IMR-90 (cell line): ENCODE data around the gene DCUN1D4. TPM values are rescaled to one million over a fixed set of nuclear protein-coding genes. Genes with fewer than 3 reads are reported as not detected.
A peak's percentile ranks its signal among the peaks of the same experiment; 100 is the strongest.

ENCODE experiments used
- ATAC-seq: fragments of 200-7000 bp; cut with Tn5 transposase; 2 replicates; pipeline ENCODE4 v1.9.1; 2020; ENCODE audit warnings: low read depth, mild to moderate bottlenecking, moderate library complexity
- BruUV-seq: library from RNA; stranded (reverse); fragments of 400-500 nt; replicated peaks from 2 replicates; lab custom pipeline; 2021; lab: Mats Ljungman, UMichigan
- CTCF ChIA-PET: fragments of 300-600 bp; formaldehyde crosslinking; extraction: SDS; loops from one replicate; lab custom pipeline; 2021; ENCODE audit warnings: antibody characterized with exemption; lab: Yijun Ruan, JAX
- POLR2A ChIA-PET: fragments of 300-600 bp; sonication (Branson Sonifier 250); formaldehyde crosslinking; loops from one replicate; lab custom pipeline; 2022; ENCODE audit warnings: antibody characterized with exemption; ENCODE audit not compliant: unreplicated experiment; lab: Charles Lee
- DNase-seq: peaks from one replicate; pipeline ENCODE4 v3.0.0; 2013
- H2AFZ ChIP-seq: replicated peaks from 2 replicates; pipeline ENCODE3; 2013; ENCODE audit warnings: low read length, mild to moderate bottlenecking; ENCODE audit not compliant: poor library complexity
- H2AK5ac ChIP-seq: 2 replicates; pipeline ENCODE4 v1.6.1; 2013; ENCODE audit warnings: low read depth, low read length, inconsistent platforms
- H2AK9ac ChIP-seq: replicated peaks from 2 replicates; pipeline ENCODE3; 2013; ENCODE audit warnings: mild to moderate bottlenecking, low read depth, low read length, moderate library complexity; ENCODE audit not compliant: poor library complexity
- H2BK120ac ChIP-seq: 2 replicates; pipeline ENCODE4 v1.6.1; 2013; ENCODE audit warnings: low read depth, low read length, inconsistent platforms
- H2BK15ac ChIP-seq: 3 replicates; pipeline ENCODE4 v1.6.1; 2013; ENCODE audit warnings: low read depth, low read length, inconsistent platforms
- H2BK20ac ChIP-seq: 2 replicates; pipeline ENCODE4 v1.6.1; 2013; ENCODE audit warnings: low read depth, mild to moderate bottlenecking, inconsistent platforms, low read length, moderate library complexity
- H2BK5ac ChIP-seq: 2 replicates; pipeline ENCODE4 v1.6.1; 2013; ENCODE audit warnings: mild to moderate bottlenecking, low read depth, low read length, inconsistent platforms; ENCODE audit not compliant: poor library complexity, severe bottlenecking
- H3K14ac ChIP-seq: replicated peaks from 2 replicates; pipeline ENCODE4 v1.6.1; 2013; ENCODE audit warnings: low read depth, low read length, inconsistent platforms
- H3K18ac ChIP-seq: 2 replicates; pipeline ENCODE4 v1.6.1; 2013; ENCODE audit warnings: low read depth, low read length, control low read depth
- H3K23ac ChIP-seq: 2 replicates; pipeline ENCODE4 v1.6.1; 2013; ENCODE audit warnings: low read depth, low read length, inconsistent platforms
- H3K27ac ChIP-seq: 2 replicates; pipeline ENCODE4 v1.5.1; 2013; ENCODE audit warnings: mild to moderate bottlenecking, control low read depth, low read length; ENCODE audit not compliant: insufficient read depth
- H3K27me3 ChIP-seq: 2 replicates; pipeline ENCODE4 v1.6.1; 2013; ENCODE audit warnings: low read length; ENCODE audit not compliant: control insufficient read depth, insufficient read depth
- H3K36me3 ChIP-seq: 2 replicates; pipeline ENCODE4 v1.6.1; 2013; ENCODE audit warnings: low read length, mixed read lengths; ENCODE audit not compliant: control insufficient read depth, insufficient read depth
- H3K4ac ChIP-seq: 2 replicates; pipeline ENCODE4 v1.6.1; 2013; ENCODE audit warnings: low read depth, low read length, inconsistent platforms
- H3K4me1 ChIP-seq: 2 replicates; pipeline ENCODE4 v1.6.1; 2013; ENCODE audit warnings: low read length, mixed read lengths; ENCODE audit not compliant: control insufficient read depth, insufficient read depth
- H3K4me2 ChIP-seq: 2 replicates; pipeline ENCODE4 v1.6.1; 2013; ENCODE audit warnings: low read depth, mild to moderate bottlenecking, control low read depth, low read length, moderate library complexity
- H3K4me3 ChIP-seq: 2 replicates; pipeline ENCODE4 v1.5.1; 2013; ENCODE audit warnings: low read depth, mild to moderate bottlenecking, control low read depth, low read length, moderate library complexity; ENCODE audit not compliant: insufficient read depth
- H3K56ac ChIP-seq: 2 replicates; pipeline ENCODE4 v1.6.1; 2013; ENCODE audit warnings: low read length, inconsistent platforms; ENCODE audit not compliant: insufficient read depth; ENCODE audit errors: extremely low read depth
- H3K79me1 ChIP-seq, 2 experiments: 2 replicates each; pipeline ENCODE4 v1.6.1; 2013; ENCODE audit warnings: low read length in 2 of 2, inconsistent platforms in 1 of 2, low read depth in 1 of 2
- H3K9ac ChIP-seq: 2 replicates; pipeline ENCODE4 v1.6.1; 2013; ENCODE audit warnings: low read depth, low read length, control low read depth
- H3K9me1 ChIP-seq: 2 replicates; pipeline ENCODE4 v1.6.1; 2013; ENCODE audit warnings: low read length, inconsistent platforms; ENCODE audit not compliant: insufficient read depth
- H3K9me3 ChIP-seq: 2 replicates; pipeline ENCODE4 v1.6.1; 2013; ENCODE audit warnings: low read length; ENCODE audit not compliant: control insufficient read depth, insufficient read depth
- H4K20me1 ChIP-seq: 2 replicates; pipeline ENCODE4 v1.6.1; 2013; ENCODE audit warnings: low read length, inconsistent platforms; ENCODE audit not compliant: insufficient read depth
- H4K5ac ChIP-seq: 2 replicates; pipeline ENCODE4 v1.6.1; 2013; ENCODE audit warnings: mild to moderate bottlenecking, low read depth, low read length, control low read depth
- H4K8ac ChIP-seq, 2 experiments: 2 replicates each; pipeline ENCODE4 v1.6.1; 2013; ENCODE audit warnings: low read depth in 2 of 2, low read length in 2 of 2, control low read depth in 1 of 2, inconsistent platforms in 1 of 2
- H4K91ac ChIP-seq: 2 replicates; pipeline ENCODE4 v1.6.1; 2013; ENCODE audit warnings: low read depth, low read length, inconsistent platforms; ENCODE audit not compliant: insufficient read depth
- RAD21 ChIP-seq: IDR thresholded peaks from 2 replicates; pipeline ENCODE4 v1.6.1; 2012; ENCODE audit warnings: low read length, improper control_type of control experiment
- SMC3 ChIP-seq: fragments of 150-350 bp; IDR thresholded peaks from 2 replicates; pipeline ENCODE4 v1.6.1; 2016; ENCODE audit warnings: low read depth, mild to moderate bottlenecking, antibody characterized with exemption, low read length, moderate library complexity
- WGBS, 2 experiments: methylation state at CpG; one replicate each; pipeline versions ENCODE4 v1.1.5 to v1.1.7; 2013; ENCODE audit warnings: missing lambda C conversion rate in 2 of 2; ENCODE audit not compliant: insufficient read length in 1 of 2; ENCODE audit errors: extremely low coverage in 2 of 2; 5-methylcytosine and 5-hydroxymethylcytosine counted together
- dilution Hi-C: fragments of 300-500 bp; cut with HindIII; formaldehyde crosslinking; loops from one replicate; pipeline ENCODE4 v1.14.3; 2018; ENCODE audit warnings: low sequenced_read_pairs; ENCODE audit not compliant: unreplicated experiment
- in situ Hi-C: fragments of 300-500 bp; cut with MboI; formaldehyde crosslinking; loops from 3 replicates; pipeline ENCODE4 v1.14.3; 2019; ENCODE audit warnings: low sequenced_read_pairs, inconsistent platforms, mixed read lengths
- intact Hi-C: fragments of 100-400 bp; cut with micrococcal nuclease; formaldehyde crosslinking; loops from 2 replicates; pipeline ENCODE4 v1.10.0; 2022
- polyA plus RNA-seq, 3 experiments: library from polyadenylated mRNA; depleted of rRNA; stranded (reverse); fragments of >200 nt; gene quantifications; 2 replicates each; pipeline ENCODE4 v1.2.3, GENCODE V29; 2012; ENCODE audit warnings: low replicate concordance in 1 of 3
- total RNA-seq: library from RNA; depleted of rRNA; stranded (reverse); fragments of >200 nt; gene quantifications from 2 replicates; pipeline ENCODE4 v1.2.3, GENCODE V29; 2012
- TF ChIP-seq, protein P1 (sequence below): conservative IDR thresholded peaks from 2 replicates; pipeline ENCODE4 v1.5.1; 2012; ENCODE audit warnings: mild to moderate bottlenecking, low read depth, low read length, improper control_type of control experiment

DCUN1D4 gene
- total and polyA plus RNA-seq, 2 of the 4 experiments (the other 2 are of a cell fraction): 31.0 to 44.3 TPM

DNA sequence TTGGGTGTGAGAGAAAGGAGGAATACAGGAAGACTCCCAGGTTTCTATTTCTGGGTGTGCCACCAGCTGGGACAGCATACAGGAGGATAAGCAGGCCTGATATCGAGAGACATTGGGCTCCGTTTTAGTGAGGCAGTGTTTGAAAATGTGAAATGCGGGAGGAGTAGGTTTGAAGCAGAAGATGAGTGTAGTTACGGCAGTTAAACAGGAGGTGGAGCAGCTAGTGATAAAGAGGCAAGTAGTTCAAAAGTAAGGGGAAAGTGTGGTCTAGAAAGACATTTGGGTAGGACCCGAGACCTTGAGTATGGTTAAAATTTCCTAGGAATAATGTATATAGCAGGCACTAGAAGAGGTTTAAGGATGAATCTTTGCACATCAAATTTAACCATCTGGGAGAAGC is 42.4 kb downstream of the DCUN1D4 start:
- dilution Hi-C loops: no loop called here
- peak; percentile 69 for ATAC-seq

More for the DNA sequence above, 42.4 kb downstream of the DCUN1D4 start:
- no peak overlapping the region for H3K27ac ChIP-seq
- H2BK5ac ChIP-seq: no peak overlapping the region
- BruUV-seq: no TSS peak
- no peak overlapping the region for H2AK9ac ChIP-seq
- H4K91ac ChIP-seq: no peak overlapping the region
- no peak overlapping the region for H3K4ac ChIP-seq
- H3K4me2 ChIP-seq: no peak overlapping the region
- H3K14ac ChIP-seq: no peak overlapping the region
- H3K23ac ChIP-seq: no peak overlapping the region
- no peak overlapping the region for H2AFZ ChIP-seq
- H3K4me3 ChIP-seq: no peak overlapping the region
- no peak overlapping the region for H3K9ac ChIP-seq
- no peak overlapping the region for H3K18ac ChIP-seq
- no peaks in the 10 kb centered on the region for H3K9me3 ChIP-seq
- H4K20me1 ChIP-seq: no peaks in the 10 kb centered on the region
- in situ Hi-C loops: no loop called here
- peak; percentile 28 for DNase-seq
- H3K9me1 ChIP-seq: no peaks in the 10 kb centered on the region
- no peak overlapping the region for H2AK5ac ChIP-seq
- no peaks in the 10 kb centered on the region for H3K27me3 ChIP-seq
- H3K4me1 ChIP-seq: no peaks in the 10 kb centered on the region
- H2BK120ac ChIP-seq: no peak overlapping the region
- no peak overlapping the region for H4K8ac ChIP-seq
- ChIA-PET CTCF (interaction anchor here (2.1 kb wide), 1 partner anchor 23 kb away, joined by 5 read pairs; no protein-coding TSS in a partner anchor), POLR2A (no interaction called here)
- H2BK20ac ChIP-seq: no peak overlapping the region
- H2BK15ac ChIP-seq: no peak overlapping the region
- 89% methylated on average over 3 of the region's 5 CpGs; no CpG with 5 or more reads in 1 of the 2 experiments for WGBS, 2 experiments
- no peak; the same call in 1 of the 2 replicates for TF ChIP-seq SMC3
- TF ChIP-seq, protein P1, sequence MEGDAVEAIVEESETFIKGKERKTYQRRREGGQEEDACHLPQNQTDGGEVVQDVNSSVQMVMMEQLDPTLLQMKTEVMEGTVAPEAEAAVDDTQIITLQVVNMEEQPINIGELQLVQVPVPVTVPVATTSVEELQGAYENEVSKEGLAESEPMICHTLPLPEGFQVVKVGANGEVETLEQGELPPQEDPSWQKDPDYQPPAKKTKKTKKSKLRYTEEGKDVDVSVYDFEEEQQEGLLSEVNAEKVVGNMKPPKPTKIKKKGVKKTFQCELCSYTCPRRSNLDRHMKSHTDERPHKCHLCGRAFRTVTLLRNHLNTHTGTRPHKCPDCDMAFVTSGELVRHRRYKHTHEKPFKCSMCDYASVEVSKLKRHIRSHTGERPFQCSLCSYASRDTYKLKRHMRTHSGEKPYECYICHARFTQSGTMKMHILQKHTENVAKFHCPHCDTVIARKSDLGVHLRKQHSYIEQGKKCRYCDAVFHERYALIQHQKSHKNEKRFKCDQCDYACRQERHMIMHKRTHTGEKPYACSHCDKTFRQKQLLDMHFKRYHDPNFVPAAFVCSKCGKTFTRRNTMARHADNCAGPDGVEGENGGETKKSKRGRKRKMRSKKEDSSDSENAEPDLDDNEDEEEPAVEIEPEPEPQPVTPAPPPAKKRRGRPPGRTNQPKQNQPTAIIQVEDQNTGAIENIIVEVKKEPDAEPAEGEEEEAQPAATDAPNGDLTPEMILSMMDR: peak; percentile 31; the same call in 1 of the 2 replicates
- TF ChIP-seq RAD21: peak; percentile 26; the same call in 1 of the 2 replicates
- intact Hi-C loops: loop anchor here (10.0 kb wide), 1 partner anchor 1429 kb away; no protein-coding TSS in a partner anchor
- H3K56ac ChIP-seq: no peak overlapping the region
- H3K79me1 ChIP-seq: peaks cover 0 to 5% of the 10 kb centered on the region in 2 experiments; a peak in 1 of 4 replicates
- H4K5ac ChIP-seq: no peak overlapping the region
- H3K36me3 ChIP-seq: peaks cover 30% of the 10 kb centered on the region
